KMS-11 (cell line): ENCODE measurements around the gene COX8A.

Experiments
- H2AFZ ChIP-seq: fragments of 200-600 bp; sonication (generic); 2 replicates; pipeline ENCODE4 v1.6.1; 2016; ENCODE audit warnings: antibody characterized with exemption, mixed run types, low read depth
- H3K27ac ChIP-seq: fragments of 200-600 bp; sonication (generic); 2 replicates; pipeline ENCODE4 v1.6.1; 2016; ENCODE audit warnings: mild to moderate bottlenecking, mixed run types
- H3K27me3 ChIP-seq: fragments of 200-600 bp; sonication (generic); 2 replicates; pipeline ENCODE4 v1.6.1; 2017; ENCODE audit warnings: mild to moderate bottlenecking, low read depth, mixed run types, moderate library complexity; ENCODE audit not compliant: insufficient read depth
- H3K36me3 ChIP-seq: fragments of 200-600 bp; sonication (generic); 2 replicates; pipeline ENCODE4 v1.6.1; 2017; ENCODE audit warnings: mild to moderate bottlenecking, mixed run types; ENCODE audit not compliant: insufficient read depth
- H3K4me1 ChIP-seq: fragments of 200-600 bp; sonication (generic); 2 replicates; pipeline ENCODE4 v1.6.1; 2016; ENCODE audit warnings: mild to moderate bottlenecking, low read depth, mixed run types; ENCODE audit not compliant: poor library complexity, severe bottlenecking
- H3K4me2 ChIP-seq: fragments of 200-600 bp; sonication (generic); 2 replicates; pipeline ENCODE4 v1.7.0; 2016; ENCODE audit warnings: mild to moderate bottlenecking, mixed run types
- H3K4me3 ChIP-seq: fragments of 200-600 bp; sonication (generic); IDR thresholded peaks from 2 replicates; pipeline ENCODE4 v1.6.1; 2017; ENCODE audit warnings: low read depth, low read length, mixed read lengths; ENCODE audit not compliant: insufficient read depth
- H3K79me2 ChIP-seq: fragments of 200-600 bp; sonication (generic); 2 replicates; pipeline ENCODE4 v1.6.1; 2016; ENCODE audit warnings: low read depth, mixed run types; ENCODE audit not compliant: insufficient read depth
- H3K9ac ChIP-seq: fragments of 200-600 bp; sonication (generic); 2 replicates; pipeline ENCODE4 v1.6.1; 2016; ENCODE audit warnings: mild to moderate bottlenecking, mixed run types
- H4K20me1 ChIP-seq: fragments of 200-600 bp; sonication (generic); 2 replicates; pipeline ENCODE4 v1.6.1; 2016; ENCODE audit warnings: mild to moderate bottlenecking, mixed run types; ENCODE audit not compliant: insufficient read depth
- TF ChIP-seq, protein P1 (sequence below): fragments of 200-600 bp; sonication (generic); conservative IDR thresholded peaks from 2 replicates; pipeline ENCODE4 v1.6.1; 2017; ENCODE audit warnings: low read depth, mild to moderate bottlenecking, antibody characterized with exemption, low read length, moderate library complexity, mixed read lengths

COX8A gene

DNA sequence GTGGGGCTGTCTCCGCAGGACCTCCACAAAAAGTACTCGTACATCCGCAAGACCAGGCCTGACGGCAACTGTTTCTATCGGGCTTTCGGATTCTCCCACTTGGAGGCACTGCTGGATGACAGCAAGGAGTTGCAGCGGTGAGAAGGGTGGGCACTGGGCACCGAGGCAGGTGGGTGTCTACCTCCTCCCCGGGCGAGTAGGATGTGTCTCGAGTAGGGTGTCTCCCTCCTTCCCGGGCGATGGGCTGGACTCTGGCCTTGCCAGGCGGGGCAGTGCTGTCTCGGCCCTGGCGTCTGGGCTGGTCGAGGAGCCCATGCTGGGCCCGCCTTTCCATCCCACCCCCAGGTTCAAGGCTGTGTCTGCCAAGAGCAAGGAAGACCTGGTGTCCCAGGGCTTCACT lies 22.1 kb downstream of the COX8A start:
- Histone ChIP-seq H3K4me2 (no peak overlapping the region), H3K9ac (no peak overlapping the region), H3K4me3 (no peak overlapping the region), H2AFZ (no peak overlapping the region), H3K79me2 (no peaks in the 10 kb centered on the region), H3K27me3 (no peaks in the 10 kb centered on the region), H3K27ac (no peak overlapping the region), H3K4me1 (no peaks in the 10 kb centered on the region), H4K20me1 (no peaks in the 10 kb centered on the region), H3K36me3 (no peaks in the 10 kb centered on the region)
- TF ChIP-seq, protein P1, sequence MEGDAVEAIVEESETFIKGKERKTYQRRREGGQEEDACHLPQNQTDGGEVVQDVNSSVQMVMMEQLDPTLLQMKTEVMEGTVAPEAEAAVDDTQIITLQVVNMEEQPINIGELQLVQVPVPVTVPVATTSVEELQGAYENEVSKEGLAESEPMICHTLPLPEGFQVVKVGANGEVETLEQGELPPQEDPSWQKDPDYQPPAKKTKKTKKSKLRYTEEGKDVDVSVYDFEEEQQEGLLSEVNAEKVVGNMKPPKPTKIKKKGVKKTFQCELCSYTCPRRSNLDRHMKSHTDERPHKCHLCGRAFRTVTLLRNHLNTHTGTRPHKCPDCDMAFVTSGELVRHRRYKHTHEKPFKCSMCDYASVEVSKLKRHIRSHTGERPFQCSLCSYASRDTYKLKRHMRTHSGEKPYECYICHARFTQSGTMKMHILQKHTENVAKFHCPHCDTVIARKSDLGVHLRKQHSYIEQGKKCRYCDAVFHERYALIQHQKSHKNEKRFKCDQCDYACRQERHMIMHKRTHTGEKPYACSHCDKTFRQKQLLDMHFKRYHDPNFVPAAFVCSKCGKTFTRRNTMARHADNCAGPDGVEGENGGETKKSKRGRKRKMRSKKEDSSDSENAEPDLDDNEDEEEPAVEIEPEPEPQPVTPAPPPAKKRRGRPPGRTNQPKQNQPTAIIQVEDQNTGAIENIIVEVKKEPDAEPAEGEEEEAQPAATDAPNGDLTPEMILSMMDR: no peak

- Histone ChIP-seq H3K4me2 (no peak overlapping the region), H2AFZ (no peak overlapping the region), H3K36me3 (no peaks in the 10 kb centered on the region), H3K27me3 (no peaks in the 10 kb centered on the region), H3K79me2 (no peaks in the 10 kb centered on the region), H4K20me1 (no peaks in the 10 kb centered on the region), H3K27ac (no peak overlapping the region), H3K4me1 (no peaks in the 10 kb centered on the region), H3K4me3 (no peak overlapping the region), H3K9ac (no peak overlapping the region)
- TF ChIP-seq, protein P1: no peak
These were observed 22.8 kb downstream of the COX8A start for GRCh38 chr11:63997104-63997700.

GRCh38 chr11:63997801-63998337 lies 23.4 kb downstream of the COX8A start:
- Histone ChIP-seq H4K20me1 (no peaks in the 10 kb centered on the region), H3K4me1 (no peaks in the 10 kb centered on the region), H3K4me3 (no peak overlapping the region), H3K4me2 (no peak overlapping the region), H3K36me3 (no peaks in the 10 kb centered on the region), H2AFZ (no peak overlapping the region), H3K27me3 (no peaks in the 10 kb centered on the region), H3K27ac (no peak overlapping the region), H3K79me2 (no peaks in the 10 kb centered on the region), H3K9ac (no peak overlapping the region)
- TF ChIP-seq, protein P1: no peak

DNA sequence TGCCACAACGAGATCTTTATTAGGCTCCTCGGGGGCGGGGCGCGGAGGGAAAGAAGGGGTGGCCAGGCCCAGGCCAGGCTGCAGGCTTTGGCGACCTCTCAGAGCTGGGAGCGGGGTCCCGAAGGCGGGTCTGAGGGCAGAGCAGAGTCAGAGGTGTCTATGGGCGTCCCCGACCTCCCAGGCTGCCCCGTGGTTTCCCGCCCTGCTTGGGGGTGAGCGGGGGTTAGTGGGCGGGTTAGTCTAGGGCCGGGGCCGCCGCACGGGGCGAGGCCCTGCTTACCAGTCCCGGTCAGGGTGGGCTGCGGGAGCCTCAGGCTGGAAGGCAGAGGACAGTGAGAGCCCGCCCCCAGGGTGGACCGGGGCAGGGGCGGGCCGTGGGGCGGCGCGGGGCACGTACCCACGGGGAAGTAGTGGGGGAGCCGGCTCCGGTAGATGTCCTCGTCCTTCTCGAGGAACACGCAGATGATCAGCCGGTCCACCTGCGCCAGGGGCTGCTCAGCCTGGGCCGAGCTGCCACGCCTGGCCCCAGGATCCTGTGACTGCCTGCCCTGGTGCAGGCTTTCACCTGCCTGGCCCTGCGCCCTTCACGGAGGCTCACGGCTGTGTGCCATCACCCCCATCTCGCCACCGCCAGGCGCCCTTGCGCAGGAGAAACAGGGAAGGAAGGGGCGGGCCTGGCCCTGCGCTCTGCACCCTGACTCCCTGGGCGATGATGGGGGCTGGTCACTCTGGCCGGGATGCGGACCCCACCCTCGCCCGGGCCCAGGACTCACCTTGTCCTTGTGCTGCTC lies 24.3 kb downstream of the COX8A start:
- no peak overlapping the region for H3K4me2 ChIP-seq

More for the DNA sequence above, 24.3 kb downstream of the COX8A start:
- no peak overlapping the region for H3K4me3 ChIP-seq
- H3K9ac ChIP-seq: no peak overlapping the region
- H2AFZ ChIP-seq: no peak overlapping the region
- TF ChIP-seq, protein P1: no peak
- no peaks in the 10 kb centered on the region for H3K4me1 ChIP-seq
- no peaks in the 10 kb centered on the region for H3K79me2 ChIP-seq
- no peak overlapping the region for H3K27ac ChIP-seq
- H3K27me3 ChIP-seq: no peaks in the 10 kb centered on the region
- H3K36me3 ChIP-seq: no peaks in the 10 kb centered on the region
- no peaks in the 10 kb centered on the region for H4K20me1 ChIP-seq
